GM12874 (cell line): ENCODE measurements around the gene CCDC61.

Source experiments
- CTCF ChIP-seq: IDR thresholded peaks from 2 replicates; pipeline ENCODE4 v1.5.1; 2011; ENCODE audit warnings: low read depth, mild to moderate bottlenecking, control low read depth, low read length, moderate library complexity; ENCODE audit not compliant: insufficient read depth

CCDC61 gene

GRCh38 chr19:45994998-45995714 is at the start of gene CCDC61:
Gene CCDC61, plus strand, starts transcription at chr19:45995467. Its CDS starts 7,552 bp downstream, at chr19:46003019.
- TF ChIP-seq CTCF: no peak

GRCh38 chr19:45947926-45948325 is 47.3 kb upstream of the CCDC61 start:
- TF ChIP-seq CTCF: no peak

- no peak for TF ChIP-seq CTCF
These were observed 43.0 kb upstream of the CCDC61 start for GRCh38 chr19:45952341-45952685.

- TF ChIP-seq CTCF: no peak
These were observed 42.4 kb upstream of the CCDC61 start for GRCh38 chr19:45952686-45953505.

- TF ChIP-seq CTCF: no peak
These were observed 41.6 kb upstream of the CCDC61 start for GRCh38 chr19:45953676-45954075.

- TF ChIP-seq CTCF: no peak
These were observed 41.1 kb upstream of the CCDC61 start for GRCh38 chr19:45954156-45954555.

GRCh38 chr19:45955905-45956608 is 39.2 kb upstream of the CCDC61 start:
- TF ChIP-seq CTCF: no peak
